D721Med (cell line): ENCODE measurements around the gene FHL3.

Experiments
- DNase-seq: peaks from one replicate; pipeline ENCODE4 v3.0.0; 2011; ENCODE audit warnings: low spot score; ENCODE audit not compliant: insufficient read length
- FAIRE-seq: peaks from 2 replicates; lab custom pipeline; 2011; peaks lifted over from hg19 to GRCh38; lab: Jason Lieb, UNC
- CTCF ChIP-seq: IDR thresholded peaks from 2 replicates; pipeline ENCODE4 v1.5.1; 2012; ENCODE audit warnings: mild to moderate bottlenecking, control low read depth; ENCODE audit not compliant: insufficient read depth; ENCODE audit errors: missing control alignments

FHL3 gene

GRCh38 chr1:38015978-38016725 is 10.8 kb upstream of the FHL3 start:
- TF ChIP-seq CTCF: no peak
- DNase-seq (no peak), FAIRE-seq (no peak)

- DNase-seq (no peak), FAIRE-seq (no peak)
- no peak for TF ChIP-seq CTCF
Observed at GRCh38 chr1:38014724-38015424, 9.6 kb upstream of the FHL3 start.

- DNase-seq: no peak
Observed at GRCh38 chr1:38014171-38014570, 8.9 kb upstream of the FHL3 start.

GRCh38 chr1:38013227-38013622 is 7.9 kb upstream of the FHL3 start:
- no peak for TF ChIP-seq CTCF
- DNase-seq: no peak
- FAIRE-seq: no peak

More at GRCh38 chr1:38014171-38014570, 8.9 kb upstream of the FHL3 start:
- FAIRE-seq: no peak
- no peak for TF ChIP-seq CTCF

- TF ChIP-seq CTCF: no peak
- FAIRE-seq (peak; percentile 41), DNase-seq (peak; percentile 57)
Observed at GRCh38 chr1:38012363-38013226, 7.3 kb upstream of the FHL3 start, which contains the start of gene UTP11. Gene UTP11 (plus strand): TSS chr1:38012734. CDS start chr1:38012803, 69 bp downstream.

GRCh38 chr1:38009841-38010180 is 4.5 kb upstream of the FHL3 start:
- no peak for FAIRE-seq

More at GRCh38 chr1:38009841-38010180, 4.5 kb upstream of the FHL3 start:
- no peak for TF ChIP-seq CTCF
- DNase-seq: no peak
